Femur (tissue), 1 donor: Measurements from ENCODE around the gene LGALS4.
"Not testable (repeated sequence)": the region's sequence is repeated elsewhere in the genome, so short reads cannot be mapped to it uniquely, and the experiment has no call there.

Source experiments
- DNase-seq: peaks from one replicate; pipeline ENCODE4 v3.0.0-alpha.2; 2017

The LGALS4 gene, protein sequence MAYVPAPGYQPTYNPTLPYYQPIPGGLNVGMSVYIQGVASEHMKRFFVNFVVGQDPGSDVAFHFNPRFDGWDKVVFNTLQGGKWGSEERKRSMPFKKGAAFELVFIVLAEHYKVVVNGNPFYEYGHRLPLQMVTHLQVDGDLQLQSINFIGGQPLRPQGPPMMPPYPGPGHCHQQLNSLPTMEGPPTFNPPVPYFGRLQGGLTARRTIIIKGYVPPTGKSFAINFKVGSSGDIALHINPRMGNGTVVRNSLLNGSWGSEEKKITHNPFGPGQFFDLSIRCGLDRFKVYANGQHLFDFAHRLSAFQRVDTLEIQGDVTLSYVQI

DNA sequence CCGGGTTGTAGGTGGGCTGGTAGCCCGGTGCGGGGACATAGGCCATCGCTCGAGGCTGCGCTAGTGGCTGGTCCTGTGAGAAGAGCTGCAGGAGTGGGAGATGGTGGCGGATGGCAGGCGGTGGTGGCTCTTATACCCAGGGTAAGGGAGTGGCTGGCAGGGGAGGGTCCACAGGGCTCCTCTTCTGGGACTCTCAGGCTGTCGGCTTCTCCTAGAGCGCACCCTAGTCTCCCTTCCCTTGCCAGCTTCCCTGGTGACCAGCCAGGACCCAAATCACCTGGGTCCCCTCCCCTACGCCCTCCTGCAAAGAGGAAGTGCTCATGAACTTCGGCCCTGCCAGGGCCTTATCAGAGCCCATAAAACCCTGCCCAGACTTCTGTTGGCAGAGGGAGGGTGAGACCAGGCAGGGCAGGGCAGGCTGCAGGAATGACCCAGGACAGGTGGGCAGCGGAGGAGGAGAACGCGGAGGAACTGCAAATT lies at the start of gene LGALS4:
TSS of gene LGALS4 (minus strand) at position 105 of the 480 bp plus-strand sequence. CDS start at position 46, 59 bp downstream.
- no peak for DNase-seq

DNA sequence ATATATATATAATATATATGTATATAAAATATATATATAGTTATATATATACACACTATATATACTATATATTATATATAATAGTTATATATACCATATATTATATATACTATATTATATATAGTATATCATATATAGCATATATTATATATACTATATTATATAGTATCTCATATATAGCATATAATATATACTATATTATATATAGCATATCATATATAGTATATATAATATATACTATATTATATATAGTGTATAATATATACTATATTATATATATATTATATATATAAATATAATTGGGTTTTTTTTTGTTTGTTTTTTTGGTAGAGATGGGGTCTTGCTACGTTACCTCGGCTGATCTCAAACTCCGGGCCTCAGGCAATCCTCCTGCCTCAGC lies 48.6 kb upstream of the LGALS4 start:
- no peak for DNase-seq

DNA sequence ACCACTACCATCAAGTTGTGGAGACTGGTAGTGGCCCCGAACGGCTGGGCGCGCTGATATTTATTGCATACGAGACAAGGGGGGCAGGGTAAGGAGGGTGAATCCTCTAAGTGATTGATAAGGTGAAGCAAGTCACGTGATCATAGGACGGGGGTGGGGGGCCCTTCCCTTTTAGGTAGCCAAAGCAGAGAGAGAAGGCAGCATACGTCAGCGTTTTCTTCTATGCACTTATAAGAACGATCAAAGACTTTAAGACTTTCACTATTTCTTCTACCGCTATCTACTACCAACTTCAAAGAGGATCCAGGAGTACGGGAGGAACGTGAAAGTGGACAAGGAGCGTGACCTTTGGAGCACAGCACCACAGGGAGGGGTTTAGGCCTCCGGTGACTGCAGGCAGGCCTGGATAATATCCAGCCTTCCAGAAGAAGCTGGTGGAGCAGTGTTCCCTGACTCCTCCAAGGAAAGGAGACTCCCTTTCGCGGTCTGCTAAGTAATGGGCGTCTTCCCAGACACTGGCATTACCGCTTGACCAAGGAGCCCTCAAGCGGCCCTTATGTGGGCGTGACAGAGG lies 47.0 kb upstream of the LGALS4 start:
- not testable (repeated sequence) for DNase-seq

DNA sequence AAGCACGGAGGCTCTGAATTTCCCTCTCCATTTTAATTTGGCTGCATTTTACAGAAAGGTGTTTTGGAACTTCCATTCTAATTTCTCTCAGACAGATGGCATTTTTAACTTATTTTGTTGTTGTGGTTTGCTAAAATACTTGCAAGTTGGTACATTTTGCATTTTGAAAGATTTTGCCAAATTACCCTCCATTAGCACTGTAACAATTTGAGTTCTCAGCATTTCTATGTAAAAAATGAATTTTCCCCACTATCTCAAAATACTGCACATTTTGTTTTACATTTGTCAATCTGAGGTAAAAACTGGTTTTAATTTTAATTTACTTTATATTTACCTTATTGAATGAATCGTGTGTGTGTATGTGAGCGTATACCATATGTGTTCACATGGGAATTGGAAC lies 44.1 kb upstream of the LGALS4 start:
- DNase-seq = no peak

DNA sequence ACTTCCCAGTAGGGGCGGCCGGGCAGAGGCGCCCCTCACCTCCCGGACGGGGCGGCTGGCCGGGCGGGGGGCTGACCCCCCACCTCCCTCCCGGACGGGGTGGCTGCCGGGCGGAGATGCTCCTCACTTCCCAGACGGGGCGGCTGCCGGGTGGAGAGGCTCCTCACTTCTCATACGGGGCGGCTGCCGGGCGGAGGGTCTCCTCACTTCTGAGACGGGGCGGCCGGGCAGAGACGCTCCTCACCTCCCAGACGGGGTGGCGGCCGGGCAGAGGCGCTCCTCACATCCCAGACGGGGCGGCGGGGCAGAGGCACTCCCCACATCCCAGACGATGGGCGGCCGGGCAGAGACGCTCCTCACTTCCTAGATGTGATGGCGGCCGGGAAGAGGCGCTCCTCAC lies 43.0 kb upstream of the LGALS4 start:
- not testable (repeated sequence) for DNase-seq

DNA sequence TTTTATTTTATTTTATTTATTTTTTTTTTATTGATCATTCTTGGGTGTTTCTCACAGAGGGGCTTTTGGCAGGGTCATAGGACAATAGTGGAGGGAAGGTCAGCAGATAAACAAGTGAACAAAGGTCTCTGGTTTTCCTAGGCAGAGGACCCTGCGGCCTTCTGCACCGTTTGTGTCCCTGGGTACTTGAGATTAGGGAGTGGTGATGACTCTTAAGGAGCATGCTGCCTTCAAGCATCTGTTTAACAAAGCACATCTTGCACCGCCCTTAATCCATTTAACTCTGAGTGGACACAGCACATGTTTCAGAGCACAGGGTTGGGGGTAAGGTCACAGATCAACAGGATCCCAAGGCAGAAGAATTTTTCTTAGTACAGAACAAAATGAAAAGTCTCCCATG lies 42.2 kb upstream of the LGALS4 start:
- DNase-seq = not testable (repeated sequence)

DNA sequence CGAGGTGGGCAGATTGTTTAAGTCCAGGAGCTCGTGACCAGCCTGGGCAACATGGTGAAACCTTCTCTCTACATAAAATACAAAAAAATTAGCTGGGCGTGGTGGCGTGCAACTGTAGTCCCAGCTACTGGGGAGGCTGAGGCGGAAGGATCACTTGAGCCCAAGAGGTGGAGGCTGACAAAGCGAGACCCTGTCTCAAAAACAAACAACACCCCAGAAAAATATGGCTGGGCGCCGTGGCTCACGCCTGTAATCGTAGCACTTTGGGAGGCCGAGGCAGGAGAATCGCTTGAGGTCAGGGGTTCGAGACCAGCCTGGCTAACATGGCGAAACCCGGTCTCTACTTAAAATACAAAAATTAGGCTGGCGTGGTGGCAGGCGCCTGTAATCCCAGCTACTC lies 40.5 kb upstream of the LGALS4 start:
- DNase-seq = no peak

DNA sequence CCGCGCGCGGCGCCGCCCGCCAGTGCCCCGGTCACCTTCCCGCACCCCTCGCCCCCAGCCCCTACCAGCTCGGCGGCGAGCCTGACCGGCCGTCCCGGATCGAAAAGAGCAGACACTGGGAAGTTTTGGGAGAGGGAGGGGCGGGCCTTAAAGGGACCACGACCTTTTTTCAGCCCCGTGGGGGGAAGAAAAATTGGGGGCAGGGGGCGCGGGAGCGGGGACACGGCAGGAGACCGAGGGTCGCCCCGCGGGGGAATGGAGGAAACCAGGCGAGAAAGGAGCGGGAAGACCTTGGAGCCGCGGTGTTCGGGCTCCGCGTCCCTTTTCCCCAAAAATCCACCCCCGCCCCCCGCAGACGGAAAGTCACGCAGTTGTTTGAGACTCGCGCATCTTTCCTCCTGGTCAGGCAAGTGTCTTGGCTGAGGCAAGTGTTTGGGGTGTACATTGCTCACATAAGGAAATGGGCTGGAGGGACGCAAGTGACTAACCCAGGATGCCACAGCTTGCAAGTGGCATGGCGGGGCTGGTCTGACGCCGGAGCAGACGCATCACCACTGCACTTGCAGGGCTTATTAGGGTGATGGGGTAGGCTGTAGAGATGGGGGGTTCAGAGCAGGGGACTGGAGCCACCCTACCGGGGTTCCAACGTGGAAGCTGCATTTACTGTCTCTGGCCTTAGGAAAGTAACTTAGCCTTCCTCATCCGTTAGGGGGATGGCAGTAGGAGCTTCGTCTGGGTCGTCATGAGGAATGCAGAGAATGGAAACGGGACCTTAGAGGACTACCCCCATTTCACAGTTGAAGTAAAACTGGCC lies 39.7 kb upstream of the LGALS4 start:
- DNase-seq = peak; percentile 83

DNA sequence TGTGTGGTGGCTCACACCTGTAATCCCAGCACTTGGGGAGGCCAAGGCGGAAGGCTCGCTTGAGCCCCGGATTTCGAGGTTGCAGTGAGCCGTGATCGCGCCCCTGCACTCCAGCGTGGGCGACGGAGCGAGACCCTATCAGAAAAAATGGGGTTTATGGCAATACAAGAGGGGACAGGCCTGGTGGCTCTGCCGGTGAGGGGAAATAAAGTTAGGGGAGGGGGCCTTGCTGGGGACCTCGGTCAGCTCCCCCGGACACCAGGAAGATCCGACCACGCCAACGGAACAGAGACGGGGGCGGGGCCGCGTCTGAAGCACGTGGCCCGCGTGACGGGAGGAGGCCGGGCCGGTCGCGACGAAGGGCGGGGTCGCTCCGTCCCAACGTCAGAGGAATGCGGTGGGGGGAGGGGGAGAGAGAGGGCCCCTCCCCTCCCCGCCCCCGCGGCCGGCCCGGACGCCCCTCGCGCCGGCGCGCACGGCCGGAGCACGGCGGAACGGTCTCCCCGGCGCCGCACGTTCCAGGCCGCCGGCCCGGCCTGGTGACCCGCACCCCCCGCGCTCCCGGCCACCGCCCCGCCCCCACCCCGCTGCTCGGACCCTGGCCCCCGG lies 39.0 kb upstream of the LGALS4 start:
- DNase-seq = peak; percentile 96

DNA sequence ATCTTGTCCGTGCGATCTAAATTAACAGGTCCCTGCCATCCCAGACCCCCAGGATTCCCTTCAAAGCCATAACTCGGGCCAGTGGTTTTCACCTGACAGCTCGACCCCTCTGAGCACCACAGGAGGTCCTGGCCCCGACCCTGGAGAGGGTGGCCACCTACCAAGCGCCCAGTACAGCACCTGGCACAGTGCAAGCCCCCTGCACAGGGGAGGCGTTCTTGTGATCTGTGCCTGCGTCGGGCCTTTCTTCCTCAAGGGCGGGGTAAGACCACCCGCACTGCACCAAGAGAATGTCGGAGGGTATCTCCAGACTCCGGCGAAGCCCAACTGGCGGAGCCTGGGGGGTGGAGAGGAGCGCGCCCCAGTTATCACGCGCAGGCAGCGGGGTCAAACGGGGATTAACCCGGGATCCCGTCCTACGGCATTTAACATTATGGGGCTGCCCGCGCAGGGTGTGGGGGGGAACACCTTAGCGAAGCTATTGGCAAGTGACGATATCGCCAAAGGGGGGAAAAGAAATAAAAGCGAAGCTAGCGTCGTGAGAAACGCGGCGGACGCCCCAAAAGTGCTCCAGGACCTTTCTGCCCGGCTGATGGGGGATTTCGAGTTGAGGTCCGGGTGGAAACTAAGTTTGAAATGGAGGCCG lies 38.4 kb upstream of the LGALS4 start:
- DNase-seq = peak; percentile 72

DNA sequence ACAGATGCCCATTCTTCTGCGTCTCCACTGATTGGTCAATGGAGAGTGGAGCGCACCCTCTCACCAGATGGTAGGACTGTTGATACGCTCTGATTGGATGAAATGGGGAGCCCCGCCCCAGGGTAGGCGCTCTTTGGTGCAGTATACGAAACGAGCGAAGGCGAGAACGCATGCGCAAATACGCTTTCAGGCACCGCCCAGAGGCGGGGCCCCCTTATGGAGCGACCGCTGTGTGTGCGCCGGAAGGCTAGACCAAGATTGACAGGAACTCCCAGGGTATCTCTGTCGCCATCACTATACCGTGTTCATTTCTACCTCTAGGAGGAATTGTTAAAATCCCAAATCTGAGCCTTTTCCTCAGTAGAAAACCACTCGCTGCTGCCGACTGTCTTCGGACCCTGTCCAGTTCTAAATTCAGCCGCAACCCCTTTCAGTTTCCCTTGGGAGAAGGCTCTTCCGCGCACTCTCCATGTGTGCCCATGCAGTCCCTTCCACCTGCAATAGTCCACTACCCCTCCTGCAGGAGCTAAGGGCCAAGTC lies 37.8 kb upstream of the LGALS4 start:
- peak; percentile 100 for DNase-seq

DNA sequence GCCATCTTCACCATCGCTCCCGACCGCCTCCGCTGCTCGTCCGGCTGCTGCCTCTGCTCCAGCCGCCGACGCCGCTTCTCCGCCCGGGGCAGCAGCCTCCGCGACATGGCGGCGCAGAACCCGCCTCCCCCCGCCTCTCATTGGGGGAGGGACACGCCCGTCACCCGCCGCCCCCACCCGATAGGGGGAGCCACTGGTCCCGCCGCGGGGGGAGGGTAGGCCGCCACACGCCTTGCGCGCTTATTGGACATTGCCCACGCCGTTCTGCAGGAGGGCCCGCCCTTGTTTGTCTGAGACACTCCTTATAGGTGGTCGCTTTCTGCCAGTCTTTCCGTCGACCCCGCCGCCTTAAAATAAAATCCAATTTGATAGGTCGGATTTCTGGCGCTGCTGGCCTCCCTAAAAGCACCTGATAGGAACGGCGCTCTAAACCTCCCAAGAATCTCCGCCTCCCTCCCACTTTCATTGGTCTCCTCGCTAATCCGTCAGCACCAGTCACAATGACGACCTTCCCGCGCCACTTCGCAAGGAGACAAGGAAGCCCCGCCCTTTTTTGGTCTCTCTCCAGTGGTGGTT lies 37.2 kb upstream of the LGALS4 start, which contains the start of gene HNRNPL:
TSS of gene HNRNPL (minus strand) at position 127 of the 576 bp plus-strand sequence. CDS start at position 107, 20 bp downstream.
- no peak for DNase-seq

DNA sequence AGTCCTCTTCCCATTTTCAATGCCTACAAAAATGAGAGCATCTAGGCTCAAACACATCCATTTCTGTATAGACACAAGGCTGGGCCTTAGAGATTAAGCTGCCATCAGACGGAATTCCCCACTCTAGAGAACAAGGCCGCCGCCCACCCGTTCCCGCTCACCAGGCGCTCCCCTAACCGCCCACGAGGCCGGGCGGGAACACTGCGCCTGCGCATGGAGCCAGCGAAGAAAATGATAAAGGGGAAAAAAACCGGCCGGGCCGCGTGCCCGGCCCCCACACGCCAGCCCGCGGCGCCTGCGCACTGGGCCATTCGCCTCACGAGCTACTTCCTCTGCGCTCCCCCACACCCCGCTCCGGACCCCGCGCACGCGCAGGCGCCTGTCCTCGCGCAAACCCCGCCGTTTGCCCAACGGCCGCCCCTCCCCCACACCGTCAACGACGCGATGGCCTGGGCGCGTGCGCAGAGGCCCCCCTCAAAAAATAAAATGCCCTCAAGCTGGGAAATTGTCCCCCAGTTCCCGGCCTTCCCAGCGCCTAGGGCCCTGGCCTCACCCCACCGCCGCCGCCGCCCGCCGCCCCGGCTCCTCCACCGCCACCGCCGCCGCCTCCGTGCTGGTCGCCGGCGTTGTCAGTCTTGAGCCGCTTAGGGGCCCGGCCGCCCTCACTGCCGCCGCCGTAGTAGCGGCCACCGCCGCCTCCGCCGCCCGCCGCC lies 36.6 kb upstream of the LGALS4 start:
- DNase-seq = peak; percentile 98

DNA sequence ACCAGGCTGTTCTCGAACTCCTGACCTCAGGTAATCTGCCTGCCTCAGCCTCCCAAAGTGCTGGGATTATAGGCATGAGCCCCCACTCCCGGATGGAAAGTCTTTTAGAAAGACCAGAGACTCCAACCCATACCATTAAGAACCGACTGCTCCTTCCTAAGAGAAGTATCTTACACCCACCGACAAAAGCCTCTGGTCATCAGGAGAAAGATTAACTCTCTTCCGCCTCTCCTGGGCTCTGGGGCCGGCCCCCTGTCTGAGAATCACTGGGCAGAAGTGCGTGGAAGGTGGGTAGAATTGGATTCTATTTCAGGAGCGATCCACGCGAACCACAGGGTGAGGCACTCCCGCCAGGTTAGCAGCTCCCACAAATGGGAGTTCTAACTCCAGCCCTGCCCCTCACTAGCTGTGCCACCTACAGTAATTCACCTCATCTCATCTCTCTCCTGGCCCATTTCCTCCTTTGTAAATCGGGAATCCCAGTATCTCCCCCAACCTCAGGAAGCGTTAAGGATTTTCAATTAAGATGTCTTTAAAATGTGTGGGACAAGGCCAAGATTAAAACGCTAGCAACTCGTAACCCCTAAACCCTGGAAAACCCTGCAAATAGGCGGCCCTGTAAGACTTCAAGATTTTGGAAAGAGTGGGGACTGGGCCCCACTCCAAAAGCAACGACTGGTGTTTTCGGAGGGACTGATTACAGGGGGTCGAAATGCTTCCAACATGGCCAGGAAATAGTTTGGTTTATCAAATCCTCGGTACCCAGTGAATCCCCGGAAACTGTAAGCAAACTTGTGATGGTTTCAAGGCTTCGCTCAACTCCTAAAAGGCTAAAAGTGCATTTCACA lies 35.8 kb upstream of the LGALS4 start:
- DNase-seq = no peak

DNA sequence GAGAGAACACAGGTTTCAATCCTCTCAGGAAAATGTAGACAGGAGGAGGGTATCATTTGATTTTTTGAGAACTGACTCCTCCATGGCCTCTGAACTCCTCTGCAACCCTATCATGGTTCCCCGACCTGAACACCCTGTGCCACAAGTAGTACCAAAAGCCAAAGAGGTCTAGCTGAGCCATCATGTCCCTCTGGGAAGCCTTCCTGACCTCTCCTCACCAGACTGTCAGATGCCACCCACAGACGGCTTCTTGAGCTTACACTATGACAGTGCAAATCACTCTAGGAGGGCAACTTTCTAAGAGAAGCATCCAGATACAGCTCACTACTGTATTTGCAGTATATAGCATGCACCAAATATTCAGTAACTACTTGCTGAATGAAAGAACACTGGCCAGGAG lies 33.4 kb upstream of the LGALS4 start:
- DNase-seq = no peak

DNA sequence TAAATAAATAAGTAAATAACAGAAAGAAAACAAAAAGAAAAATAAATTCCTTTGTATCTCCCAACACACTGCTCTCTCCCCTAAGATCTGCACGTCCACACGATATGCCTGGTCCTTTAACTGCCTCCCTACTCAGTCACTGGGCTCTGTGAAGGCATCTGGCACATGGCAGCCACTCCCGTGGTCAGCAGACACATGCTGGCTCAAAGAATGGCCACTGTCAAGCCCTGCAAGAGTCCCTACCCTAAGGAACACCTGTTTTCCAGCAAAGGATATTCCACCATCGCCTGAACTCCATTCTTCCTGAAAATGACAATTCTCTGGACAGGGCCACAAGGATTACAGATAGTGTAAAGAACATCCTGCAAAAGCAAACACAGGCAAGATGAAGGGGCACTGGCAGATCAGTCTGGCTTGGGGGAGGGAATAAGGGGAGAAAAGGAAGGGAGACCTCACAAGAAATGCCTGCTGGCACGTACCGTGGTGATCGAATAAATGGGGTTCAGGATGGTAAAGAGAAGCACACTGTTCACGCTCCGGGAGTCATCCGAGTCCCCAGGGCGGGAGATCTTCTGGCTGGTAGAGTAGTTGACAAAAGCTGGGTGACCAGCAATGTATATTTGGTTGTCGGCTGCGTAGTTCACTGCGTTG lies 32.8 kb upstream of the LGALS4 start:
- no peak for DNase-seq

DNA sequence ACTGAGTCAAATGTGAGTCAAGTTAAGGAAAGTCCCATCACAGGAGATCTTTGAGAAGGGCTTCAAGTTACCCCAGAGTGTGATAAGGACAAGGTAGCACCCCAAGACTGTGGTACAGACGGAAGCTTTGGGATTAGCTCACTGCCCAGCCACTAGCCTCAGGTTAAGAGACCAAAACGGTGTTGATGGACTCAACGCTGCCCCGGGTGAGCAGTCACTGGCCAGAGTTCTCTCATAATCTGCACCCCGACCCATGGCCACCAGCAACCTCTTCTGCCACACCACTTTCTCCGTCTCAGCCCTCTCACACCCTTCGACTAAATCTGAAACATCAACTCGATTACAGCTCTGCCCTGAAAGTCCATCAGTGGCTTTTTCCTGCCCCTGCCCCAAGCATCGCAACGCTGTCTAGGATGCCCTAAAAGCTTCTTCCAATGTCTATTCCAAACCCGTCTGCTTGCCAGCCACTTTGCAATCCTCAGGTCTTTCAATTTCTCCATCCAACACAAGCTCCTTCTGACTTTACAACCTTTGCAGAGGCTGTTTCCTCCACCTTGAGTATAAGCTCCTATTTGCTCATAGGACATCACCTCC lies 31.4 kb upstream of the LGALS4 start:
- no peak for DNase-seq

DNA sequence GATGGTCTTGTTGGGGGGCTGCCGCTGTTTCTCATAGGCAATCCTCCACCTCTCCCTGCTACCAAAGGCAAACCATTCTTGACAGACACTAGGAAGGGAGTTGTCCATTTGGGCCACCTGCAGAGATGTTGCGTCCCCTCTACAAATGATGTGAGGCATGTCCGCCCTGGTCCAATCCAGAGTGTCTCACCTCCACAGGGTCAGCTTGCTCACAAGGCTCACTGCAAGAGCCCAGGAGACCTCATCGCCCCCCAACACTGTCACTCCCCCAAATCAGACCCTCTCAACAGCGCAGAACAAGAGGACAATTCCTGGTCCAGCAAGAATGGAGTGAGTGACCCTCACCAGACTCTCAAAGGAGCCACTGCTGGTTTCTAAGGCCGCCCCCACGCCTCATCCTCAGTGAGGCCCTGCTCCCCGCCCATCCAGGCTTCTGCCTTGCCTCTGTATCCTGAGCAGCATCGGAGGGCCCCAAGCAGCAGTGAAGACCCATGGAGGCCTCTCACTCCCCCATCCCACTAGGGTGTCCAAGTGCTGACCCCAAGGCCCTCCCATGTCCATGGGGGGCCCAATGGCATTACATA lies 30.5 kb upstream of the LGALS4 start:
- DNase-seq = no peak
